Stomach (tissue), 4 donors: ENCODE results near the gene THSD7B.

Source experiments
- CTCF ChIP-seq, 7 experiments: fragments of 450-650 bp in 4 of 7; fragments of 200-600 bp in 3 of 7; sonication (generic) in 3 of 7; IDR thresholded peaks; one replicate each; pipeline ENCODE4 v1.5.1; 2016 to 2019; ENCODE audit warnings: antibody characterized with exemption in 7 of 7, control low read depth in 2 of 7, mild to moderate bottlenecking in 1 of 7
- POLR2A ChIP-seq, 4 donors: fragments of 450-650 bp; IDR thresholded peaks; one replicate each; pipeline ENCODE4 v1.6.1; 2016; ENCODE audit warnings: antibody characterized with exemption in 4 of 4, control low read depth in 2 of 4, mild to moderate bottlenecking in 1 of 4, moderate library complexity in 1 of 4
- POLR2AphosphoS5 ChIP-seq, 3 donors: sonication (generic); formaldehyde crosslinking; IDR thresholded peaks; one replicate each; pipeline ENCODE4 v1.6.1; 2016; ENCODE audit warnings: antibody characterized with exemption in 3 of 3

DNA sequence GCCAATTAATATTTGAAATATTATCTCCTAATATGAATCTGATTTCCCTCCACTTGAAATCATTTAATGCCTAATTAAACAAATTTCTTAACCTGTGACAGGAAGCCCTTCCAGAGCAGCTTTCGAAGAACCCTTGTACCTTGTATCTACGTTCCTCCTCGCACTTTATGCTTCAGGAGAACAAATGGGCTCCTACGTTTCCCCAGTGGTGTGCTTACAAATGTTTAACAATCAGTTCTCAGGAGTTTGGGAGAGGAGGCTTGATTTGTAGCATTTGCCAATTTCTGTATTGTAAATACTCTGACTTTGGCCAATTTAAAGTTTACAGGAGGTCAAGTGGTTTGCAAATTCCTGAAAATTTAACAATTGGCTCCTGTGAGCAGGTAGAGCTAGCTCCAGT lies 327.8 kb downstream of the THSD7B start:
- TF ChIP-seq CTCF (IDR thresholded peaks at IDR 0.05) (no peak), POLR2A (IDR thresholded peaks at IDR 0.05) (no peak), POLR2AphosphoS5 (IDR thresholded peaks at IDR 0.05) (no peak)
